Brain pericyte (primary cell): ENCODE results near the gene WDTC1.
"Not testable (repeated sequence)": the region's sequence is repeated elsewhere in the genome, so short reads cannot be mapped to it uniquely, and the experiment has no call there.

ENCODE experiments used
- DNase-seq: peaks from one replicate; pipeline ENCODE4 v3.0.0-alpha.2; 2012; ENCODE audit warnings: low read depth, low spot score

Gene WDTC1, protein sequence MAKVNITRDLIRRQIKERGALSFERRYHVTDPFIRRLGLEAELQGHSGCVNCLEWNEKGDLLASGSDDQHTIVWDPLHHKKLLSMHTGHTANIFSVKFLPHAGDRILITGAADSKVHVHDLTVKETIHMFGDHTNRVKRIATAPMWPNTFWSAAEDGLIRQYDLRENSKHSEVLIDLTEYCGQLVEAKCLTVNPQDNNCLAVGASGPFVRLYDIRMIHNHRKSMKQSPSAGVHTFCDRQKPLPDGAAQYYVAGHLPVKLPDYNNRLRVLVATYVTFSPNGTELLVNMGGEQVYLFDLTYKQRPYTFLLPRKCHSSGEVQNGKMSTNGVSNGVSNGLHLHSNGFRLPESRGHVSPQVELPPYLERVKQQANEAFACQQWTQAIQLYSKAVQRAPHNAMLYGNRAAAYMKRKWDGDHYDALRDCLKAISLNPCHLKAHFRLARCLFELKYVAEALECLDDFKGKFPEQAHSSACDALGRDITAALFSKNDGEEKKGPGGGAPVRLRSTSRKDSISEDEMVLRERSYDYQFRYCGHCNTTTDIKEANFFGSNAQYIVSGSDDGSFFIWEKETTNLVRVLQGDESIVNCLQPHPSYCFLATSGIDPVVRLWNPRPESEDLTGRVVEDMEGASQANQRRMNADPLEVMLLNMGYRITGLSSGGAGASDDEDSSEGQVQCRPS

DNA sequence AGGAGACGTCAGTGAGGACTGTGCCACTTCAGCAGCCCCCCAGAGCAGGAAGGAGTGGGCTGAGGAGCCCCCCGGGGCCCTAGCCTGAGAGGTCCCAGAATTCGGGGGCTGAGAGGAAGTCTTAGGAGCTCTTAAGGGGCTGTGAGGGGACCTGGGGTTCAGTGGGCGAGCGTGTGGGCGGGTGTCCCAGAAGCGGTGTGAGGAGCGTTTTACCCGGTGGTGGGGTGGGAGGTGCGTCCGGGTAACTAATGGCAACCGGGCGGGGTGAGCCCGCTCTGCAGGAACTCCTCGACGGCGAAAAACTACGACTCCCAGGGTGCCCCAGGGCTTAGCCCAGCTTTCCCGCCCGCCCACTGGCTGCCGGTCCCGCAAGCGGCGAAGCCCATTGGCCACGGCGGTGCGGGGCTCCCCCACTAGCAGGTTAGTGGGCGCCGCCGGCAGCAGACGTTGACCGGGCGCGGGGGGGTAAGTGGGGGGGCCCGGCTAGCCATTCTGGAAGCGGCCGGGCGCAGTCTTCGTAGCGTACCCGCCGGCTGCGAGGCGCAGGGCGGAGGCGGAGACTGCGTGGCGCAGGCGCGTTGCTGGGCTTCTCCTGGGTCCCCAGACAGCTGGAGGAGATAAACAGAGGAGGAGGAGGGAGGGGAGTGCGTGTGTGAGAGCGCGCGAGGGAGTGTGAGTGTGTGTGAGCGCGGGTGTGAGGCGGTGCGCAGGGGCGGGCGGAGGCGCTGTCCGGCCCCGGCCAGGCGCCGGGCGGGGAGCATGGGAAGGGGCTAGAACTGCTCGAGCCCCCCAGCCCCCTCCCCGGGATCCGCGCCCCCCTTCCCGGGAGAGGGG is at the start of gene WDTC1:
Gene WDTC1, plus strand, starts transcription at position 584 of the 834 bp plus-strand sequence. CDS start 26,423 bp downstream, outside the sequence.
- peak; percentile 89 for DNase-seq

GRCh38 chr1:27184665-27185064 is 49.8 kb upstream of the WDTC1 start:
- not testable (repeated sequence) for DNase-seq

GRCh38 chr1:27192039-27192529 is 42.3 kb upstream of the WDTC1 start:
- no peak for DNase-seq

GRCh38 chr1:27193194-27193593 is 41.2 kb upstream of the WDTC1 start:
- DNase-seq = no peak

DNA sequence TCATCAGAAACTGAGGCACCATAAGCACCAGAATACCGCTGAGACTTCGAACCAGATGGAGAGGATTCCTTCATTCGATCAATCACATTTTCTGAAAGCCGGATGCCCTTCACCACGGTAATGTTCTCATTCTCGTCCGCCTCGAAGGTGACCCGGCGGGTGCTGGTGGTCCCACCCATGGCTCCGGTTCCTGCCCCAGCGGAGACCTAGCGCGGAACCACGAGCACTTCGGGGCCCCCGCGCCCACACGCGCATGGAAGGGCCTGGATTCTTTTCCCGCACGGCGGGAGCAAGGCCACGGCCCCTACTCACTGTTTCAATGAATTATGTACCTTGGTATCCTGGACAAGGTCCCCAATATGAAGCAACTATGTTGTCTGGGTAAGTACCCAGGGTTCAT is 33.1 kb upstream of the WDTC1 start:
- no peak for DNase-seq

- DNase-seq = no peak
Observed at GRCh38 chr1:27203946-27204345, 30.5 kb upstream of the WDTC1 start.

DNA sequence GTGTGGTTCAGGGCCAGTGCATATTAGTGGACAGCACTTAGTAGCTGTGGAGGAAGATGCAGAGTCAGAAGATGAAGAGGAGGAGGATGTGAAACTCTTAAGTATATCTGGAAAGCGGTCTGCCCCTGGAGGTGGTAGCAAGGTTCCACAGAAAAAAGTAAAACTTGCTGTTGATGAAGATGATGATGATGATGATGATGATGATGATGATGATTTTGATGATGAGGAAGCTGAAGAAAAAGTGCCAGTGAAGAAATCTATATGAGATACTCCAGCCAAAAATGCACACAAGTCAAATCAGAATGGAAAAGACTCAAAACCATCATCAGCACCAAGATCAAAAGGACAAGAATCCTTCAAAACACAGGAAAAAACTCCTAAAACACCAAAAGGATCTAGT is 27.2 kb upstream of the WDTC1 start:
- DNase-seq = not testable (repeated sequence)

- not testable (repeated sequence) for DNase-seq
Observed at GRCh38 chr1:27208143-27208850, 26.1 kb upstream of the WDTC1 start.

GRCh38 chr1:27216466-27216865 is 18.0 kb upstream of the WDTC1 start:
- DNase-seq = no peak

DNA sequence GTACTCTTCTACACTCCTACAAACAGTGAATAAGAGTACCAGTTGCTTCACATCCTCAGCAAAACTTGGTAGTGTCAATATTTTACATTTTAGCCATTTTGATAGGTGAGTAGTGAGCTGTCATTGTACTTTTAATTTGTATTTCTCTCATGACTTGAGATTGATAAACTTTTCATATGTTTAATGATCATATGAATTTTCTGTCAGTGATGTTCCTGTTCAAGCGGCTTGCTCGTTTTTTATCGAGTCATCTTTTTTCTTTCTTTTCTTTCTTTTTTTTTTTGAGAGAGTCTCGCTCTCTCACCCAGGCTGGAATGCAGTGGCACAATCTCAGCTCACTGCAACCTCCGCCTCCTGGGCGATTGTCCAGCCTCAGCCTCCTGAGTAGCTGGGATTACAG is 17.0 kb upstream of the WDTC1 start:
- DNase-seq = no peak

- DNase-seq = no peak
Observed at GRCh38 chr1:27218736-27219135, 15.7 kb upstream of the WDTC1 start.

DNA sequence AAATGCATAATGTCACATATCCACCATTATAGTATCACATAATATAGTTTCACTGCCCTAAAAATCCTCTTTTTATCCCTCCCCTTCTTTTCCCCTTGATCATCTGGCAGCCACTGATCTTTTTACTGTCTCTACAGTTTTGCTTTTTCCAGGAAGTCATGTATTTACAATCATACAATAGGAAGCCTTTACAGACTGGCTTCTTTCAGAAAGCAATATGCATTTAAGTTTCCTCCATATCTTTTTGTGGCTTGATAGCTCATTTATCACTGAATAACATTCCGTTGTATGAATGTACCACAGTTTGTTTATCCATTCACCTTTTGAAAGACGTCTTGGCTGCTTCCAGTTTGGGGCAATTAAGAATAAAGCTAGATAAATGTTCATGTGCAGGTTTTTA is 14.3 kb upstream of the WDTC1 start:
- DNase-seq = no peak

- not testable (repeated sequence) for DNase-seq
Observed at GRCh38 chr1:27220702-27221497, 13.5 kb upstream of the WDTC1 start.

DNA sequence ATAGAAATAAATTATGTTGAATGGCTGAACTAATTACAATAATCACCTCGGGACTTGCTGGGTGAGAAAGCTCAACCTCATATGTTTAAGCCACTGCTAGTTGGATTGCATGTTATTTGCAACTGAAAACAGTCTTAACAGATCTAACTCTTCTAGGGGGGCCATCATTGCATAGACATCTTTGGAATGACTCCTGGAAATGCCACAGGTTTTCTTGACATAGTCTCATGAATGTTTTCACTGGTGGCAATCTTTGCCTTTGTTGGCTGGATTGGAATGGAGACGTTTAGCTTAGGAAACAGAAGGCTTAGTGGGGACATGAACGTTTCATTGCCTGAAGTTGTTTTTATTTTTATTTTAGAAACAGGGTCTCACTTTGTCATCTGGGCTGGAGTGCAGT is 8.8 kb upstream of the WDTC1 start:
- no peak for DNase-seq

DNA sequence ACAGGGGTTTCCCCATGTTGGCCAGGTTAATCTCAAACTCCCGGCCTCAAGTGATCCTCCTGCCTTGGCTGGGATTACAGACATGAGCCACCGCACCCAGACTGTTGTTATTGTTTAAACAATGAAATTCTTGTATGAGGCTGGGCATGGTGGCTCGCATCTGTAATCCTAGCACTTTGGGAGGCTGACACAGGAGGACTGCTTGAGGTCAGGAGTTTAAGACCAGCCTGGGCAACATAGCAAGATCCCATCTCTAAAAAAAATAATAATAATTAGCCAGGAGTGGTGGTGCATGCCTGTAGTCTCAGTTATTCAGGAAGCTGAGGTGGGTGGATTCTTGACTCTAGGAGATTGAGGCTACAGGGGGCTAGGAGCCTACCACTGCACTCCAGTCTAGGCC is 6.7 kb upstream of the WDTC1 start:
- DNase-seq = no peak

DNA sequence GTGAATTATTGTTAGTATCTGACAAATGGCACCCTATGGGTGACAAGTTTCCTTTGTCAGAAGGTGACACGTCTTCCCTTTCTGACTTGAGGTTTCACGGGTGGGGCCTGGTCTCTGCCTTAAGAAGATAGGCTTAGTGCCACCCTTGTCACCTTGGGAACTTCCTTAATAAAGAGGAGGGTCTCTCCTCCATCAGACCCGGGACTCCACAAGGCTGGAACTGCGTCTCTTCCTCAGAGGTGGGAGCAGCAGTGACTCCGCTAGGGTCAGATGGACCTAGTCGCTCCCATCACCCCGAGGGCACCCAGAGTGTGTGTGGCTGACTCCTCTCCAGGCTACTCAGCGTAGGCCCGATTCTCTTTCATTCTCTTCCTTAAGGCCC is 774 bp upstream of the WDTC1 start:
- DNase-seq = no peak

GRCh38 chr1:27235827-27236226 is 1.4 kb downstream of the WDTC1 start:
- no peak for DNase-seq

DNA sequence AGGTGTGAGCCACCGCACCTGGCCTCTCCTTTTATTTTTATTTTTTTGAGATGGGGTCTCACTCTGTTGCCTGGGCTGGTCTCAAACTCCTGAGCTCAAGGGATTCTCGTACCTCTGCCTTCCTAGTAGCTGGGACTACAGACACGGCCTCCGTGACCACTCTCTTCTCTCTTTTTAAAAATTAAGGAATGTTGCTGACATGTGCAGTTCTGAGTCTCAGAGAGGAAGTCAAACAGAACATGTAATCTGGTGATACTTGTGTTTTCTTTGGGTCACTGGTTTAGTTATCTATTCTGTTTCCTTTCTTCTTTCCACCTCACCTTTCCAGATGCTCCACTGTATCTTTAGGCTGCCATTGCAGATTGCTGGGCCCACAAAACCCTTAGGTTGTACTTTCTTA is 2.7 kb downstream of the WDTC1 start:
- no peak for DNase-seq

GRCh38 chr1:27238032-27238431 is 3.6 kb downstream of the WDTC1 start:
- DNase-seq = no peak

DNA sequence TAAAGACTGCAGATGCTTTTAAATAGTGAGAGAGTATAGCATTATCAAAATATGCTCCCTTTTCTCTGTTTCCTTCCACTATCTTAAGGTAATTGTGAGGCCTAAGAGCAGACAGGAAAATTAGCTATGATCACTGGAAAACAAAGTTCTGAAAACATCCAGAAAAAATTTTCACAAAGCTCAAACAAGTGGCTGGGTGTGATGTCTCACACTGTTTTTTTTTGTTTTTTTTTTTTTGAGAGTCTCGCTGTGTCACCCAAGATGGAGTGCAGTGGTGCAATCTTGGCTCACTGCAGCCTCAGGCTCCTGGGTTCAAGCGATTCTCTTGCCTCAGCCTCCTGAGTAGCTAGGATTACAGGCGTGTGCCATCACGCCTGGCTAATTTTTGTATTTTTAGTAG is 7.2 kb downstream of the WDTC1 start:
- DNase-seq = no peak

GRCh38 chr1:27243665-27244064 is 9.2 kb downstream of the WDTC1 start:
- DNase-seq = not testable (repeated sequence)
